GM12892 (cell line): ENCODE results near the gene TENT5C.

Experiments
- POLR2A ChIP-seq: IDR thresholded peaks from 2 replicates; pipeline ENCODE4 v1.6.1; 2011; ENCODE audit warnings: low read depth, low read length, control low read depth
- TAF1 ChIP-seq: IDR thresholded peaks from 2 replicates; pipeline ENCODE4 v1.6.1; 2011; ENCODE audit warnings: low read depth, mild to moderate bottlenecking, control low read depth, low read length, borderline replicate concordance

DNA sequence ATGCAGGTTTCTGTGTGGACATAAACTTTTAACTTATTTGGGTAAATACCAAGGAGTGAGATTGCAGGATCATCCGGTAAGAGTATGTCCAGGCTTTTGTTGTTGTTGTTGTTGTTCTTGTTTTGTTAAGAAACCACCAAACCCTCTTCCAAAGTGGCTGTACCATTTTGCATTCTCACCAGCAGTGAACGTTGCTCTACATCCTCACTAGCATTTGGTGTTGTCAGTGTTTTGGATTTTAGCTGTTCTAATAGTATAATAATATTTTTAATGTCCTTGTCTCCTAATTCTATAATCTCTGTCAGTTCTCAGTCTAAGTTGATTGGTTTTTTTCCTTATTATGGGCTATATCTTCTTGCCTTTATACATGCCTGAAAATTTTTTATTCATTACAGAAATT lies 37.8 kb downstream of the TENT5C start:
- TF ChIP-seq POLR2A (no peak), TAF1 (no peak)
